UCSD-AML1 (cell line): ENCODE data around the gene DHRS1.

Source experiments
- DNase-seq: peaks from one replicate; lab custom pipeline; 2025; ENCODE audit not compliant: unreplicated experiment; lab: John Stamatoyannopoulos, UW

DHRS1 gene

GRCh38 chr14:24310646-24311604 lies 11.3 kb upstream of the DHRS1 start, which contains the start of gene LTB4R:
Gene LTB4R (plus strand): TSS chr14:24311502. CDS start chr14:24315652, 4,150 bp downstream.
- DNase-seq: no peak

- no peak for DNase-seq
Measured at GRCh38 chr14:24310265-24310645, 10.7 kb upstream of the DHRS1 start.

DNA sequence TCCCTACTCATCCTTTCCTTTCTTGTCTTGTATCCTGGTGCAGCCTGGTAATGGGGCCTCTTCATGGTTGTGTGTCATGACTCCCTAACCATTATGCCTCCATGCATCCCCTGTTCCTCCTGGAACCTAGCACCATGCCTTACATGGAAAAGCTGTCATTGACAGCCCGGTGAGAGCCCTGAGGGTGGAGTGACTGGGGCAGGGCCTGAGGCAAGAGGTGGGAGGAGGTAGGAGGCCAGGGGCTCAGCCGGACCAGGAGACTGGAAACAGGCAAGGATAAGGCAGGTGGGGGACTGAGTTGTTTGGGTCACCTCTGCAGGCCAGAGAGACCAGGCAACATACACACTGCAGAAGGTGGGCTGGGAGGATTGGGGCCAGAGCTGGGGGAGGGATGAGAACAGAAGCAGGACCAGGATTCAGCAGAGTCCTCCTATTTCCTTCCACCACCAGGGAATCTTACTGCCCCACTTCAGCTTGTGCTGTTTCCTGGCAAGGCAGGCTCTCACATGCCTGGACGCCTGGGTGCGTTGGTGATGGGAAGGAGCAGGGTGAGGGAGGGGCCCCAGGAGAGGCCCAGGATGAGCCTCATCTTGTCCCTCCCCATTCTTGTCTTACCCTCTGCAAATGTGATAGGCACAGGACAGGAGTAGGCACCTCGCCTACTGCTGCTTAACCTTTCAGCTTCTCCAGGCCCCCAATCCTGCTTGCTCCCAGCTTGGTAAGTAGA lies 10.1 kb upstream of the DHRS1 start, which contains the start of gene LTB4R2:
Gene LTB4R2 (plus strand): TSS at position 603 of the 727 bp plus-strand sequence. CDS start 525 bp downstream, outside the sequence.
- no peak for DNase-seq

- DNase-seq: no peak
Measured at GRCh38 chr14:24308342-24309124, 9.0 kb upstream of the DHRS1 start.

- peak; percentile 60 for DNase-seq
Measured at GRCh38 chr14:24307575-24308341, 8.2 kb upstream of the DHRS1 start, which contains the start of gene CIDEB. Gene CIDEB (minus strand): TSS chr14:24307977. CDS start chr14:24307858, 119 bp downstream.

DNA sequence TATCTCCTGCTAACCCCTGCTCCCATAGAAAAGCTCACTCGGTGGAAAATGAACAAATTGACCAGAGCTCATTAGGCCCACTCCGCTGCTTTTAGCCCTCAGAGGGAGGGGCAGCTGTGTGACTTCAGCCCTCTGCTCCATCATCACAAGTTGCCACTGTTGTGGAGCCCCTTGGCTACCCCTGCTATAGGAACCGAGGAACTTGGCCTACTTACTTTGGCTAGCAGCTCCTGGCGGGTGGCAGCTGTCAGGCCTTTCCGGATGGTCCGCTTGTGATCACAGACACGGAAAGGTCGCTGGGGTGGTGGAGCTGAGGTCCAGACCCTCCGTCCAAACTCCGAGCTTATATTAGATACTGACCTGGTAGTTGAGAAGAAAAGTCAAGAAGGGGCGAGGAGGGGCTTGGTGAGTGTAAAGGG lies 7.6 kb upstream of the DHRS1 start:
- DNase-seq: no peak

GRCh38 chr14:24304019-24304387 lies 4.4 kb upstream of the DHRS1 start:
- no peak for DNase-seq

- no peak for DNase-seq
Measured at GRCh38 chr14:24300326-24300980, 873 bp upstream of the DHRS1 start.

- DNase-seq: no peak
Measured at GRCh38 chr14:24298892-24299254, 707 bp downstream of the DHRS1 start.

DNA sequence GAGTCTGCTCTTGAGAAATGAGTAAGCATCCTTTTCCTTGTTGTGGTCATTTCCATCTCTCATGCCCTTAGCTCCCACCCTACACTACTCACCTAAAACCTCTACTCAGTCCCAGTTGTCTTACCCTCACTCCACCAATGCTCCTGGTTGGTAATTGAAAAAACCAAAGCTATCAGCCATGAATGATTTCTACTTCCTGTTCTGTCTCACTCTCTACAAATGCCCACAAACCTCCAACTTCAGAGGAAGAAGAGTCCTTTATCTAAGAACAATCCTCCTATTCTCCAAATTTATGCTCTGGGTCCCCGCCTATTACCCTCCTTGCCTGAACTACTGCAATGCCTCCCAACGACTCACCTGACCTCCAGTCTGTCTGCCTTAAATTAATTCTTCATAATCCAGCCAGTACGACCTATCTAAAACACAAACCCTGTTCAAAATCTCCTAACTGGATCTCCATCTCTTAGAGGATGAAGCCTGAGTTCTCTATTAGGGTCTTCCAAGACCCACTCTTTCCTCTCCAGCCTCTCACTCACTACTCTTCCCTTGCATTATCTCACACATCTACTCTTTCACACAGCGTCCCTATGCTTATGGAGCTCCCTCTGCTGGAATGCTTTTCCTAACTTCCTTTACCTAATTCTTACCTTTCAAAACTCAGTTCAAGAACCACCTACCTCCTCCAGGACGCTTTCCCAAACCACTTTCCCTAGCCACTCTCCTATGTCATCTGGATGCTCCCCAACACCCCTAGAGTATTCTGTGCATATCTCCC lies 2.2 kb downstream of the DHRS1 start:
- DNase-seq: no peak

GRCh38 chr14:24296341-24297157 lies 3.0 kb downstream of the DHRS1 start:
- DNase-seq: peak; percentile 55

DNA sequence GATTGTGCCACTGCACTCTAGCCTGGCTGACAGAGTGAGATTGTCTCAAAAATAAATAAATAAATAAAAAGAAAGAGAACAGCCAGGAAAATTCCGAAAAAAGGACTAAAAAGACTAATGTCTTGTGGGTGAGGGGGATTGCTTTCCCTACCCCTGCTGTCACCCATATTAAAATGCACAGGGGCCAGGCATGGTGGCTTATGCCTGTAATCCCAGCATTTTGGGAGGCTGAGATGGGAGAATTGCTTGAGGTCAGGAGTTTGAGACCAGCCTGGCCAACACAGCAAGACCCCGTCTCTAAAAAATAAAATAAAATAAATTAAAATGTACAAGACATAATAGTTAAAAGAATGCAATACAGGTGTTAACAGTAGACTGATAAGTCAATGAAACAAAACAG lies 6.1 kb downstream of the DHRS1 start:
- no peak for DNase-seq

DNA sequence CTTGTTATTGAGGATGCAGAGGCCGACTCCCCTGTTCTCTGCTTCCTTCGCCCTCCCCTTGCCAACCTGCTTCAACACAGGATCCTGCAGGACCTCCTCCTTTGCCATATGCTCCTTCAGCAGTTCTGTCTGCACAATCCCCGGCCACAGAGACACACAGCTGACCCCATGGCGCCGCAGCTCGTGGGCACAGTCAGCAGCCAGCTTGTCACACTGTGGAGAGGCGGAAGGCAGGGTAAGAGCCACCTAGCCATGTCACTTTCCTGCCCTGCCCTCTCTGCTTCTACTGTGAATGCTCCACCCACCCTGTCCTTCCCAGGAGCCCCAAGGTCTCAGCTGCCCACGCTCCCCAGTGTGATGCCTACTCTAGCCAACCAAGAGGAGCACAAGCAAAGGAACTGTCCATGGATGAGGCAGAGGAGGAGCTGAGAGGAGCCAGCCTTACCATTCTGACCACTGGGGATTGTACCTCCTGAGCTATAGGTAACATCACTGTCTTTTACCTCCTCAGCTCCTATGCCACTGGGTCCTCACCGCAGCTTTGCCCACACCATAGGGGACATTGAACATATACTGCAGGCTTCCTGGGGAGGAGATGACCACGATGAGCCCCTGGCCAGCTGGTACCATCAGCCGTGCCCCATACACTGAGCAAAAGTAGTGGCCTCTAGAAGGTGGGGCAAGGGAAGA lies 7.3 kb downstream of the DHRS1 start:
- no peak for DNase-seq

GRCh38 chr14:24291446-24292117 lies 8.0 kb downstream of the DHRS1 start:
- DNase-seq: no peak

GRCh38 chr14:24290746-24291145 lies 8.8 kb downstream of the DHRS1 start:
- no peak for DNase-seq

GRCh38 chr14:24289649-24290280 lies 9.8 kb downstream of the DHRS1 start:
- DNase-seq: no peak

GRCh38 chr14:24286996-24287395 lies 12.6 kb downstream of the DHRS1 start:
- no peak for DNase-seq
